GM19351 (cell line): ENCODE data around the gene PLOD2.

ENCODE experiments used
- ATAC-seq: cut with Tn5 transposase; IDR thresholded peaks from one replicate; pipeline ENCODE4 v1.9.1; 2021; ENCODE audit warnings: mild to moderate bottlenecking, moderate library complexity; ENCODE audit not compliant: unreplicated experiment

Gene PLOD2

GRCh38 chr3:146166826-146167225, 5.8 kb upstream of the PLOD2 start:
- ATAC-seq: no peak

GRCh38 chr3:146166415-146166821, 5.4 kb upstream of the PLOD2 start:
- ATAC-seq: no peak

GRCh38 chr3:146165877-146166276, 4.9 kb upstream of the PLOD2 start:
- ATAC-seq: no peak

- no peak for ATAC-seq
Observed at GRCh38 chr3:146164971-146165769, 4.2 kb upstream of the PLOD2 start.

GRCh38 chr3:146164506-146164905, 3.5 kb upstream of the PLOD2 start:
- ATAC-seq: no peak

GRCh38 chr3:146164071-146164470, 3.1 kb upstream of the PLOD2 start:
- ATAC-seq: no peak

GRCh38 chr3:146163584-146163983, 2.6 kb upstream of the PLOD2 start:
- no peak for ATAC-seq

GRCh38 chr3:146162561-146162960, 1.6 kb upstream of the PLOD2 start:
- ATAC-seq: no peak

- no peak for ATAC-seq
Observed at GRCh38 chr3:146161663-146162002, 649 bp upstream of the PLOD2 start.

- ATAC-seq: peak; percentile 23
Observed at GRCh38 chr3:146160321-146160963, 542 bp downstream of the PLOD2 start.

- ATAC-seq: no peak
Observed at GRCh38 chr3:146159616-146160320, 1.2 kb downstream of the PLOD2 start.

GRCh38 chr3:146159037-146159436, 1.9 kb downstream of the PLOD2 start:
- ATAC-seq: no peak

GRCh38 chr3:146157325-146158060, 3.5 kb downstream of the PLOD2 start:
- ATAC-seq: no peak

GRCh38 chr3:146156666-146157314, 4.2 kb downstream of the PLOD2 start:
- ATAC-seq: no peak

- no peak for ATAC-seq
Observed at GRCh38 chr3:146156095-146156494, 4.9 kb downstream of the PLOD2 start.

- ATAC-seq: no peak
Observed at GRCh38 chr3:146154995-146155394, 6.0 kb downstream of the PLOD2 start.

GRCh38 chr3:146154316-146154715, 6.7 kb downstream of the PLOD2 start:
- ATAC-seq: no peak

GRCh38 chr3:146153429-146153828, 7.6 kb downstream of the PLOD2 start:
- ATAC-seq: no peak

GRCh38 chr3:146152834-146153233, 8.2 kb downstream of the PLOD2 start:
- ATAC-seq: no peak

- no peak for ATAC-seq
Observed at GRCh38 chr3:146148468-146148931, 12.5 kb downstream of the PLOD2 start.

GRCh38 chr3:146145642-146146041, 15.3 kb downstream of the PLOD2 start:
- no peak for ATAC-seq
